ENCODE measurements around the gene CEBPA.

DNA sequence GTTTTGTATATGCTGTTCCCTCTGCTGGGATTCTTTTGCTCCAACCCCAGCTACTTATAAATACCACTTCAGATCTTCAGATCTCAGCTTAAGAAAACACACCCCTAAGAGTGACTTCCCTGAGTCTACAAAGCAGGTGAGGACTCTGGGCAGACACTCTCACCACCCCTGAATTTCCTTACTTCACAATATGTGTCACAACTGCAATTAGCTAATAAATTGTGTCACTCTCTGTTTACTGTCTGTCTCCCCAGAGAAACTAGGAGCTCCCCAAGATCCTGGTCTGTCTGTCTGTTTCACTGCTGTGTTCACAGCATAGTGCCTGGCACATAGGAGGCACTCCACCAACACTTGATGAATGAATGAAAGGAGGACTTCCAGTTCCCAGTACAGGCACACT lies 14.4 kb downstream of the CEBPA start:
- no peak for TF ChIP-seq YY1 (IDR thresholded peaks at IDR 0.05; ENCODE audit: insufficient read depth, insufficient read length)
- no peak for TF ChIP-seq SUZ12 (IDR thresholded peaks at IDR 0.05; ENCODE audit: extremely low read depth, insufficient read depth, insufficient read length)
- no peak for TF ChIP-seq ZNF274 (IDR thresholded peaks at IDR 0.05; ENCODE audit: low read depth, low read length)

Data from NT2/D1 (cell line).